Kidney epithelial cell (primary cell): Measurements from ENCODE around the gene GPR142. TPM values are rescaled to one million over a fixed set of nuclear protein-coding genes. Genes with fewer than 3 reads are reported as not detected.

Experiments
- DNase-seq: peaks from one replicate; pipeline ENCODE4 v3.0.0-alpha.2; 2010; ENCODE audit warnings: low read depth
- H3K27me3 ChIP-seq: 2 replicates; pipeline ENCODE4 v1.6.0; 2011; ENCODE audit warnings: low read length; ENCODE audit not compliant: control insufficient read depth, insufficient read depth
- H3K36me3 ChIP-seq: 2 replicates; pipeline ENCODE4 v1.5.1; 2011; ENCODE audit warnings: low read length; ENCODE audit not compliant: control insufficient read depth, insufficient read depth
- H3K4me3 ChIP-seq: 2 replicates; pipeline ENCODE4 v1.5.1; 2011; ENCODE audit warnings: low read depth, mild to moderate bottlenecking, control low read depth, low read length
- CTCF ChIP-seq: IDR thresholded peaks from 2 replicates; pipeline ENCODE4 v1.5.1; 2011; ENCODE audit warnings: mild to moderate bottlenecking, moderate library complexity, low read length, control low read depth, inconsistent platforms; ENCODE audit not compliant: insufficient read depth, poor library complexity, severe bottlenecking
- total RNA-seq: library from RNA; depleted of rRNA; stranded (reverse); fragments of >200 nt; gene quantifications from 2 replicates; pipeline ENCODE4 v1.2.3, GENCODE V29; 2015

GPR142 gene
- total RNA-seq, 1 donor from 2014 or later: not detected

- no peak for DNase-seq
Measured at GRCh38 chr17:74345433-74346241, 21.7 kb upstream of the GPR142 start.

GRCh38 chr17:74347646-74348045 lies 19.7 kb upstream of the GPR142 start:
- H3K36me3 ChIP-seq: no peaks in the 10 kb centered on the region
- no peak overlapping the region for H3K4me3 ChIP-seq
- DNase-seq: no peak
- TF ChIP-seq CTCF: no peak
- H3K27me3 ChIP-seq: peaks cover 51% of the 10 kb centered on the region

More at GRCh38 chr17:74345433-74346241, 21.7 kb upstream of the GPR142 start:
- TF ChIP-seq CTCF: no peak
- H3K27me3 ChIP-seq: peaks cover 36% of the 10 kb centered on the region
- no peak overlapping the region for H3K4me3 ChIP-seq
- no peaks in the 10 kb centered on the region for H3K36me3 ChIP-seq

GRCh38 chr17:74349120-74349519 lies 18.2 kb upstream of the GPR142 start:
- H3K4me3 ChIP-seq: no peak overlapping the region
- peaks cover 51% of the 10 kb centered on the region for H3K27me3 ChIP-seq
- DNase-seq: no peak
- TF ChIP-seq CTCF: no peak
- H3K36me3 ChIP-seq: no peaks in the 10 kb centered on the region

GRCh38 chr17:74350486-74350885 lies 16.8 kb upstream of the GPR142 start:
- no peak for TF ChIP-seq CTCF

GRCh38 chr17:74351552-74352210 lies 15.6 kb upstream of the GPR142 start:
- Histone ChIP-seq H3K36me3 (no peaks in the 10 kb centered on the region), H3K4me3 (no peak overlapping the region), H3K27me3 (peaks cover 60% of the 10 kb centered on the region)
- TF ChIP-seq CTCF: no peak
- no peak for DNase-seq

More at GRCh38 chr17:74350486-74350885, 16.8 kb upstream of the GPR142 start:
- Histone ChIP-seq H3K36me3 (no peaks in the 10 kb centered on the region), H3K4me3 (no peak overlapping the region), H3K27me3 (peaks cover 51% of the 10 kb centered on the region)
- DNase-seq: no peak
